H9 (cell line): ENCODE measurements around the gene SCD5. TPM values are rescaled to one million over a fixed set of nuclear protein-coding genes. Genes with fewer than 3 reads are reported as not detected.

Experiments
- DNase-seq: peaks from one replicate; pipeline ENCODE4 v3.0.0-alpha.2; 2017
- H2AFZ ChIP-seq: one replicate; pipeline ENCODE4 v1.6.1; 2013; ENCODE audit warnings: mild to moderate bottlenecking, low read length, control low read depth, moderate library complexity
- H2AK5ac ChIP-seq: 2 replicates; pipeline ENCODE4 v1.6.1; 2013; ENCODE audit warnings: low read length, control low read depth, mixed read lengths; ENCODE audit not compliant: insufficient read length
- H2BK120ac ChIP-seq: one replicate; pipeline ENCODE4 v1.6.1; 2013; ENCODE audit warnings: low read depth, mild to moderate bottlenecking, low read length, control low read depth, inconsistent platforms; ENCODE audit not compliant: poor library complexity, severe bottlenecking
- H2BK12ac ChIP-seq: 2 replicates; pipeline ENCODE4 v1.6.1; 2013; ENCODE audit warnings: low read length, control low read depth, mixed read lengths, low read depth; ENCODE audit not compliant: insufficient read length
- H2BK15ac ChIP-seq: 2 replicates; pipeline ENCODE4 v1.6.1; 2013; ENCODE audit warnings: low read depth, low read length, control low read depth
- H2BK20ac ChIP-seq: one replicate; pipeline ENCODE4 v1.6.1; 2013; ENCODE audit warnings: low read depth, mild to moderate bottlenecking, low read length, control low read depth, inconsistent platforms; ENCODE audit not compliant: poor library complexity, severe bottlenecking
- H2BK5ac ChIP-seq: 2 replicates; pipeline ENCODE4 v1.6.1; 2013; ENCODE audit warnings: low read length, control low read depth, mixed read lengths; ENCODE audit not compliant: insufficient read length
- H3K14ac ChIP-seq: 2 replicates; pipeline ENCODE4 v1.6.1; 2013; ENCODE audit warnings: low read length, control low read depth; ENCODE audit not compliant: insufficient read depth
- H3K18ac ChIP-seq: 2 replicates; pipeline ENCODE4 v1.6.1; 2013; ENCODE audit warnings: low read depth, mild to moderate bottlenecking, mixed read lengths, low read length, control low read depth; ENCODE audit not compliant: insufficient read length
- H3K23ac ChIP-seq: 2 replicates; pipeline ENCODE4 v1.6.1; 2013; ENCODE audit warnings: low read length, control low read depth, mixed read lengths, low read depth; ENCODE audit not compliant: insufficient read length
- H3K23me2 ChIP-seq: 2 replicates; pipeline ENCODE4 v1.6.1; 2013; ENCODE audit warnings: low read depth, mild to moderate bottlenecking, mixed read lengths, low read length, control low read depth; ENCODE audit not compliant: insufficient read length, poor library complexity, severe bottlenecking
- H3K27ac ChIP-seq: 2 replicates; pipeline ENCODE4 v1.5.1; 2013; ENCODE audit warnings: low read length, control low read depth, mixed read lengths, low read depth; ENCODE audit not compliant: insufficient read length
- H3K27me3 ChIP-seq: 2 replicates; pipeline ENCODE4 v1.6.1; 2013; ENCODE audit warnings: low read length, control low read depth, inconsistent platforms; ENCODE audit not compliant: insufficient read depth
- H3K4ac ChIP-seq: 2 replicates; pipeline ENCODE4 v1.6.1; 2013; ENCODE audit warnings: low read depth, mild to moderate bottlenecking, control low read depth, inconsistent platforms, low read length, moderate library complexity
- H3K4me1 ChIP-seq: 2 replicates; pipeline ENCODE4 v1.6.1; 2013; ENCODE audit warnings: low read length, control low read depth, inconsistent platforms; ENCODE audit not compliant: insufficient read depth
- H3K4me2 ChIP-seq: 2 replicates; pipeline ENCODE4 v1.6.1; 2013; ENCODE audit warnings: low read length, control low read depth, mixed read lengths; ENCODE audit not compliant: insufficient read length, insufficient read depth
- H3K56ac ChIP-seq: 2 replicates; pipeline ENCODE4 v1.6.1; 2013; ENCODE audit warnings: low read depth, mild to moderate bottlenecking, mixed read lengths, low read length, control low read depth; ENCODE audit not compliant: insufficient read length
- H3K79me1 ChIP-seq: 2 replicates; pipeline ENCODE4 v1.6.1; 2013; ENCODE audit warnings: low read depth, mild to moderate bottlenecking, moderate library complexity, low read length, control low read depth, inconsistent platforms; ENCODE audit not compliant: insufficient read depth, poor library complexity, severe bottlenecking
- H3K79me2 ChIP-seq: 2 replicates; pipeline ENCODE4 v1.6.1; 2013; ENCODE audit warnings: low read length, control low read depth, inconsistent platforms; ENCODE audit not compliant: insufficient read depth
- H3K9ac ChIP-seq: 2 replicates; pipeline ENCODE4 v1.6.1; 2013; ENCODE audit warnings: low read length, control low read depth, mixed read lengths; ENCODE audit not compliant: insufficient read length; ENCODE audit errors: extremely low read depth
- H3K9me3 ChIP-seq: one replicate; pipeline ENCODE4 v1.6.1; 2013; ENCODE audit warnings: low read depth, low read length, inconsistent platforms; ENCODE audit not compliant: control insufficient read depth
- H3T11ph ChIP-seq: one replicate; pipeline ENCODE4 v1.6.1; 2013; ENCODE audit warnings: mild to moderate bottlenecking, low read length, control low read depth, inconsistent platforms
- H4K20me1 ChIP-seq: one replicate; pipeline ENCODE4 v1.6.1; 2013; ENCODE audit not compliant: control insufficient read depth, insufficient read length, insufficient read depth
- H4K5ac ChIP-seq: 2 replicates; pipeline ENCODE4 v1.6.1; 2013; ENCODE audit warnings: low read depth, mild to moderate bottlenecking, mixed read lengths, low read length, control low read depth; ENCODE audit not compliant: insufficient read length
- H4K8ac ChIP-seq: replicated peaks from 2 replicates; pipeline ENCODE4 v1.6.1; 2013; ENCODE audit warnings: low read length, control low read depth, mixed read lengths, low read depth; ENCODE audit not compliant: insufficient read length
- H4K91ac ChIP-seq: 2 replicates; pipeline ENCODE4 v1.6.1; 2013; ENCODE audit warnings: low read depth, mild to moderate bottlenecking, moderate library complexity, mixed read lengths, low read length, control low read depth; ENCODE audit not compliant: insufficient read length
- H3K27ac Mint-ChIP-seq, 3 experiments: 2 replicates in 2 of 3; 3 replicates in 1 of 3; pipeline ENCODE4 v1.8.0; 2020 to 2021; ENCODE audit warnings: mixed read lengths in 3 of 3, mild to moderate bottlenecking in 1 of 3, moderate library complexity in 1 of 3
- H3K27me3 Mint-ChIP-seq: 2 replicates; pipeline ENCODE4 v1.8.0; 2021; ENCODE audit warnings: low read depth, mild to moderate bottlenecking, moderate library complexity, mixed read lengths
- H3K36me3 Mint-ChIP-seq, 3 experiments: 2 replicates in 2 of 3; 3 replicates in 1 of 3; pipeline ENCODE4 v1.8.0; 2020 to 2021; ENCODE audit warnings: low read depth in 3 of 3, mixed read lengths in 3 of 3; ENCODE audit not compliant: insufficient read depth in 1 of 3
- H3K4me1 Mint-ChIP-seq, 2 experiments: 2 replicates each; pipeline ENCODE4 v1.8.0; 2020; ENCODE audit warnings: mixed read lengths in 2 of 2
- H3K4me3 Mint-ChIP-seq, 2 experiments: 2 replicates in 1 of 2; 3 replicates in 1 of 2; pipeline ENCODE4 v1.8.0; 2020 to 2021; ENCODE audit warnings: mild to moderate bottlenecking in 2 of 2, mixed read lengths in 2 of 2, moderate library complexity in 1 of 2
- H3K9me3 Mint-ChIP-seq, 2 experiments: 2 replicates in 1 of 2; 3 replicates in 1 of 2; pipeline ENCODE4 v1.8.0; 2020; ENCODE audit warnings: mild to moderate bottlenecking in 2 of 2, mixed read lengths in 2 of 2, moderate library complexity in 1 of 2
- WGBS: extraction: QIAGEN DNeasy Blood & Tissue Kit; methylation state at CpG from one replicate; pipeline ENCODE4 v1.1.7; 2013; ENCODE audit warnings: missing lambda C conversion rate, low lambda C conversion rate, mixed read lengths; ENCODE audit not compliant: insufficient read length; ENCODE audit errors: extremely low coverage; 5-methylcytosine and 5-hydroxymethylcytosine counted together
- total RNA-seq: library from RNA; stranded (reverse); gene quantifications from 2 replicates; pipeline ENCODE4 v1.2.1, GENCODE V29; 2021
- TF ChIP-seq, protein P1 (sequence below): fragments of 200-600 bp; sonication (generic); conservative IDR thresholded peaks from 3 replicates; pipeline ENCODE4 v1.8.0; 2021; ENCODE audit warnings: antibody characterized with exemption, mild to moderate bottlenecking

SCD5 gene
- total RNA-seq, 1 experiment from 2014 or later, result 0.68 TPM

DNA sequence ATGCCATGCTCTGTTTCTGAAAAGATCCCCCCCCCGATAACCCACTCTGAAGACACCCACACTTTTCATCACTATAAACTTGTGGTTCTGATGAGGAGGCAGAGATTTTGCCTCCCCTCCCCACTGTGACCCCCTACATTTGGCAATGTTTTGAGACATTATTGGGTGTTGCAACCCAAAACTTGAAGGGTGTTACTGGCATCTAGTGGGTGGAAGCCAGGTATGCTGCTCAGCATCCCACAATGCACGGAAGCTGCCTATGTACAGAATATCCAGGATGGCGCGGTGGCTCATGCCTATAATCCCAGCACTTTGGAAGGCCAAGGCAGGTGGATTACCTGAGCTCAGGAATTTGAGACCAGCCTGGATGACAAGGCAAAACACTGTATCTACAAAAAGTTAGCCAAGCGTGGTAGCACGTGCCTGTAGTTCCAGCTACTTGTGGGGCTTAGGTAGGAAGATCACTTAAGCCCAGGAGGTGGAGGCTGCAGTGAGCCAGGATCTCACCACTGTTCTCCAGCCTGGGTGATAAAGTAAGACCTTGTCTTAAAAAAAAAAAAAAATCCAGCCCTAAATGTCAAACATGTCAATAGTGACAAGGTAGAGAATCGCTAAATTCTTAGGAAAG, 87.3 kb downstream of the SCD5 start:
- no peaks in the 10 kb centered on the region for H3K36me3 Mint-ChIP-seq
- DNase-seq, result no peak
- no peak overlapping the region for H2BK20ac ChIP-seq
- no peaks in the 10 kb centered on the region for H4K20me1 ChIP-seq
- no CpG with 5 or more reads among the region's 7 CpGs for WGBS
- peaks cover 9 to 19% of the 10 kb centered on the region in 2 experiments for H3K4me1 Mint-ChIP-seq
- no peak overlapping the region for H2BK15ac ChIP-seq
- no peak overlapping the region for H3K27ac Mint-ChIP-seq
- H3K9ac ChIP-seq, result no peak overlapping the region
- no peaks in the 10 kb centered on the region for H3K9me3 Mint-ChIP-seq
- H2AFZ ChIP-seq, result no peak overlapping the region
- H4K8ac ChIP-seq, result no peak overlapping the region
- TF ChIP-seq, protein P1, sequence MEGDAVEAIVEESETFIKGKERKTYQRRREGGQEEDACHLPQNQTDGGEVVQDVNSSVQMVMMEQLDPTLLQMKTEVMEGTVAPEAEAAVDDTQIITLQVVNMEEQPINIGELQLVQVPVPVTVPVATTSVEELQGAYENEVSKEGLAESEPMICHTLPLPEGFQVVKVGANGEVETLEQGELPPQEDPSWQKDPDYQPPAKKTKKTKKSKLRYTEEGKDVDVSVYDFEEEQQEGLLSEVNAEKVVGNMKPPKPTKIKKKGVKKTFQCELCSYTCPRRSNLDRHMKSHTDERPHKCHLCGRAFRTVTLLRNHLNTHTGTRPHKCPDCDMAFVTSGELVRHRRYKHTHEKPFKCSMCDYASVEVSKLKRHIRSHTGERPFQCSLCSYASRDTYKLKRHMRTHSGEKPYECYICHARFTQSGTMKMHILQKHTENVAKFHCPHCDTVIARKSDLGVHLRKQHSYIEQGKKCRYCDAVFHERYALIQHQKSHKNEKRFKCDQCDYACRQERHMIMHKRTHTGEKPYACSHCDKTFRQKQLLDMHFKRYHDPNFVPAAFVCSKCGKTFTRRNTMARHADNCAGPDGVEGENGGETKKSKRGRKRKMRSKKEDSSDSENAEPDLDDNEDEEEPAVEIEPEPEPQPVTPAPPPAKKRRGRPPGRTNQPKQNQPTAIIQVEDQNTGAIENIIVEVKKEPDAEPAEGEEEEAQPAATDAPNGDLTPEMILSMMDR, result 0 out of 3 replicates have a peak, but pooled peaks have one; percentile 26
- no peak overlapping the region for H2AK5ac ChIP-seq
- H3K4me1 ChIP-seq, result no peaks in the 10 kb centered on the region
- no peak overlapping the region for H3K18ac ChIP-seq
- H2BK5ac ChIP-seq, result no peak overlapping the region
- H3K4ac ChIP-seq, result no peak overlapping the region
- H3K14ac ChIP-seq, result no peak overlapping the region
- no peak overlapping the region for H2BK12ac ChIP-seq
- no peaks in the 10 kb centered on the region for H3K23me2 ChIP-seq
- H3K27me3 Mint-ChIP-seq, result peaks cover 19% of the 10 kb centered on the region
- no peaks in the 10 kb centered on the region for H3K79me2 ChIP-seq
- no peak overlapping the region for H3K23ac ChIP-seq
- H3T11ph ChIP-seq, result no peak overlapping the region
- H3K4me3 Mint-ChIP-seq, result no peak overlapping the region
- no peak overlapping the region for H3K56ac ChIP-seq
- 0 out of 2 replicates have a peak, but pooled peaks cover 2% of the 10 kb centered on the region for H3K27me3 ChIP-seq
- no peak overlapping the region for H4K91ac ChIP-seq
- no peak overlapping the region for H3K4me2 ChIP-seq
- H3K27ac ChIP-seq, result no peak overlapping the region
- no peak overlapping the region for H2BK120ac ChIP-seq
- H4K5ac ChIP-seq, result no peak overlapping the region
- H3K9me3 ChIP-seq, result no peaks in the 10 kb centered on the region
- no peaks in the 10 kb centered on the region for H3K79me1 ChIP-seq
